ENCODE results near the gene PLPPR1.
"Not testable (repeated sequence)": the region's sequence is repeated elsewhere in the genome, so short reads cannot be mapped to it uniquely, and the experiment has no call there.

PLPPR1 gene

GRCh38 chr9:101028346-101029314 is at the start of gene PLPPR1:
TSS of gene PLPPR1 (plus strand) at chr9:101028727.
- DNase-seq (ENCODE audit: low spot score): peak; percentile 7

GRCh38 chr9:100989731-100990130 is 38.8 kb upstream of the PLPPR1 start:
- no peak for DNase-seq (ENCODE audit: low spot score)

- DNase-seq (ENCODE audit: low spot score): no peak
Observed at GRCh38 chr9:100990605-100991381, 37.7 kb upstream of the PLPPR1 start.

GRCh38 chr9:100992632-100993031 is 35.9 kb upstream of the PLPPR1 start:
- no peak for DNase-seq (ENCODE audit: low spot score)

- no peak for DNase-seq (ENCODE audit: low spot score)
Observed at GRCh38 chr9:100999906-101000544, 28.5 kb upstream of the PLPPR1 start.

- no peak for DNase-seq (ENCODE audit: low spot score)
Observed at GRCh38 chr9:101005246-101005645, 23.3 kb upstream of the PLPPR1 start.

- DNase-seq (ENCODE audit: low spot score): no peak
Observed at GRCh38 chr9:101014566-101014965, 14.0 kb upstream of the PLPPR1 start.

GRCh38 chr9:101018467-101018866 is 10.1 kb upstream of the PLPPR1 start:
- DNase-seq (ENCODE audit: low spot score): no peak

GRCh38 chr9:101022704-101023103 is 5.8 kb upstream of the PLPPR1 start:
- DNase-seq (ENCODE audit: low spot score): no peak

- no peak for DNase-seq (ENCODE audit: low spot score)
Observed at GRCh38 chr9:101025940-101026339, 2.6 kb upstream of the PLPPR1 start.

- DNase-seq (ENCODE audit: low spot score): no peak
Observed at GRCh38 chr9:101026824-101027223, 1.7 kb upstream of the PLPPR1 start.

GRCh38 chr9:101027236-101027635 is 1.3 kb upstream of the PLPPR1 start:
- no peak for DNase-seq (ENCODE audit: low spot score)

- DNase-seq (ENCODE audit: low spot score): no peak
Observed at GRCh38 chr9:101027733-101028345, 688 bp upstream of the PLPPR1 start.

- DNase-seq (ENCODE audit: low spot score): no peak
Observed at GRCh38 chr9:101029315-101030085, 973 bp downstream of the PLPPR1 start.

- no peak for DNase-seq (ENCODE audit: low spot score)
Observed at GRCh38 chr9:101030086-101030391, 1.5 kb downstream of the PLPPR1 start.

GRCh38 chr9:101032426-101032825 is 3.9 kb downstream of the PLPPR1 start:
- DNase-seq (ENCODE audit: low spot score): no peak

- DNase-seq (ENCODE audit: low spot score): no peak
Observed at GRCh38 chr9:101034222-101034621, 5.7 kb downstream of the PLPPR1 start.

- DNase-seq (ENCODE audit: low spot score): no peak
Observed at GRCh38 chr9:101035098-101035497, 6.6 kb downstream of the PLPPR1 start.

GRCh38 chr9:101037430-101037829 is 8.9 kb downstream of the PLPPR1 start:
- no peak for DNase-seq (ENCODE audit: low spot score)

- no peak for DNase-seq (ENCODE audit: low spot score)
Observed at GRCh38 chr9:101038488-101038887, 10.0 kb downstream of the PLPPR1 start.

- DNase-seq (ENCODE audit: low spot score): not testable (repeated sequence)
Observed at GRCh38 chr9:101039581-101039980, 11.1 kb downstream of the PLPPR1 start.

Measured in hepatic stellate cell (primary cell).